Psoas muscle (tissue), 8 donors: ENCODE data around the gene SKIDA1. TPM values are rescaled to one million over a fixed set of nuclear protein-coding genes. Genes with fewer than 3 reads are reported as not detected.

Source experiments
- ATAC-seq, 4 donors: fragments of 200-7000 bp; cut with Tn5 transposase; one replicate each; pipeline ENCODE4 v1.9.1; 2020; ENCODE audit warnings: moderate library complexity in 3 of 4, mild to moderate bottlenecking in 2 of 4
- DNase-seq, 2 donors: peaks; one replicate each; pipeline ENCODE4 v3.0.0-alpha.2; 2020
- H3K27ac ChIP-seq: fragments of 200-600 bp; one replicate; pipeline ENCODE4 v1.8.0; 2022
- H3K27me3 ChIP-seq, 3 donors: fragments of 200-600 bp in 1 of 3; one replicate each; pipeline versions ENCODE4 v1.6.1 to v1.8.0; 2013 to 2022; ENCODE audit warnings: low read length in 2 of 3, mild to moderate bottlenecking in 2 of 3, moderate library complexity in 1 of 3; ENCODE audit not compliant: insufficient read depth in 3 of 3
- H3K36me3 ChIP-seq, 2 donors: fragments of 200-600 bp in 1 of 2; one replicate each; pipeline versions ENCODE4 v1.6.1 to v1.8.0; 2013 to 2022; ENCODE audit warnings: low read depth in 1 of 2, mild to moderate bottlenecking in 1 of 2, moderate library complexity in 1 of 2; ENCODE audit not compliant: insufficient read depth in 1 of 2
- H3K4me1 ChIP-seq: fragments of 200-600 bp; one replicate; pipeline ENCODE4 v1.8.0; 2022
- H3K4me3 ChIP-seq: fragments of 200-600 bp; one replicate; pipeline ENCODE4 v1.8.0; 2022; ENCODE audit warnings: mild to moderate bottlenecking
- H3K9me3 ChIP-seq: fragments of 200-600 bp; one replicate; pipeline ENCODE4 v1.8.0; 2022
- whole genome bisulfite sequencing, 3 donors: extraction: QIAGEN DNeasy Blood & Tissue Kit; methylation state at CpG; one replicate each; pipeline versions ENCODE4 v1.1.6 to v1.1.7; 2013; 5-methylcytosine and 5-hydroxymethylcytosine counted together
- intact Hi-C, 2 donors: fragments of 100-400 bp; cut with DNase I; formaldehyde crosslinking; loops; one replicate each; pipeline versions ENCODE4 v1.11.0 to v1.14.2; 2022
- polyA plus RNA-seq, 3 donors: library from polyadenylated mRNA; stranded (reverse); fragments of 200-250 nt; gene quantifications; one replicate each; pipeline ENCODE4 v1.2.3, GENCODE V29; 2013
- total RNA-seq, 4 donors: library from RNA; stranded (reverse); fragmentation: NEBNext Ultra II Directional in 2 of 4; extraction: Animal tissue kit (Norgen Biotek cat#: 25700) in 2 of 4; gene quantifications; one replicate each; pipeline versions ENCODE4 v1.2.1 to v1.2.4, GENCODE V29; 2021 to 2023
- TF ChIP-seq, protein P1 (sequence below): fragments of 200-600 bp; IDR thresholded peaks from one replicate; pipeline ENCODE4 v1.8.0; 2022; ENCODE audit warnings: antibody characterized with exemption
- donor health status: healthy with polysubstance abuse.
- donor health status: DM: no; HTN: no; CAD: no; lungs with moderate emphysema.
- donor health status: Bipolar disorder and iron deficiency.
- donor health status: healthy.
- donor health status: DM: yes; HTN: yes; CAD: no.
- donor health status: DM: no; HTN: no; CAD: no.
- donor health status: DM: no; HTN: no; CAD: no.
- donor health status: DM: yes; HTN: yes; CAD: no.

The SKIDA1 gene
- total and polyA plus RNA-seq, 7 donors: 0.04 to 0.79 (median 0.21) TPM

DNA sequence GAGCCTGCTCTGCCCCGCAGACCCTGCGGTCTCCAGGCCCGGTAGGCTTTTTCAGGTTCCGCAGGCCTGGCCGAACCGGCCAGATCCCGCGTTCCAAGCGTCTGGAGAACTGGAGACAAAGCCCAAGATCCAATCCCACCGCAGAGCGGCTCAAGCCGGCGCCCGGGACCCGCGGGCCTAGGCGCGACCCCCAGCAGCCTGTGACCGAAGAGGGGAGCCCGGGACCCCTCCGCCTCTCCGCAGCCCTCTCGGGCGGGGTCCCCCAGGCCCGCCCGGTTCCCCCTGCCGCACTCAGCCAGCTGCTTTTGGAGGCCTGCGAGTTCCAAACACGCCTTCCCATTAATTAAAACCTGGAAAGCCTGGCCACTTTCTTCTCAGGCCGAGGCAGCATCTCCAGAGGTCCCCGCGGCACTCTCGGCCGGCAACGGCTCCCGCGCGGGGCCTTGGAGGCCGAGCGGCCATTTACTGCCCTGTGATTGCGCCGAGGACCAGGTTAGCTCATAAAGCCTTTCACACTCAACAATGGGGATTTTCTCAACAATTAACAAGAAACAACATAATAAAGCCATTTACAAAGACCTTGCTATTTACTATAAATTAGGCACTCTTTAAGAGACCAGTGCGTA is 16.7 kb downstream of the SKIDA1 start:
- TF ChIP-seq, protein P1, sequence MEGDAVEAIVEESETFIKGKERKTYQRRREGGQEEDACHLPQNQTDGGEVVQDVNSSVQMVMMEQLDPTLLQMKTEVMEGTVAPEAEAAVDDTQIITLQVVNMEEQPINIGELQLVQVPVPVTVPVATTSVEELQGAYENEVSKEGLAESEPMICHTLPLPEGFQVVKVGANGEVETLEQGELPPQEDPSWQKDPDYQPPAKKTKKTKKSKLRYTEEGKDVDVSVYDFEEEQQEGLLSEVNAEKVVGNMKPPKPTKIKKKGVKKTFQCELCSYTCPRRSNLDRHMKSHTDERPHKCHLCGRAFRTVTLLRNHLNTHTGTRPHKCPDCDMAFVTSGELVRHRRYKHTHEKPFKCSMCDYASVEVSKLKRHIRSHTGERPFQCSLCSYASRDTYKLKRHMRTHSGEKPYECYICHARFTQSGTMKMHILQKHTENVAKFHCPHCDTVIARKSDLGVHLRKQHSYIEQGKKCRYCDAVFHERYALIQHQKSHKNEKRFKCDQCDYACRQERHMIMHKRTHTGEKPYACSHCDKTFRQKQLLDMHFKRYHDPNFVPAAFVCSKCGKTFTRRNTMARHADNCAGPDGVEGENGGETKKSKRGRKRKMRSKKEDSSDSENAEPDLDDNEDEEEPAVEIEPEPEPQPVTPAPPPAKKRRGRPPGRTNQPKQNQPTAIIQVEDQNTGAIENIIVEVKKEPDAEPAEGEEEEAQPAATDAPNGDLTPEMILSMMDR: no peak
- Histone ChIP-seq H3K9me3 (no peaks in the 10 kb centered on the region), H3K36me3 (no peaks in the 10 kb centered on the region), H3K27ac (no peak overlapping the region), H3K4me1 (no peaks in the 10 kb centered on the region), H3K27me3 (peaks cover 0 to 3% (median 0%) of the 10 kb centered on the region in 3 donors), H3K4me3 (no peak overlapping the region)
- intact Hi-C loops: loop anchor here in 1 of 2 donors (10.0 kb wide), 1 partner anchor 736 kb away; no protein-coding TSS in a partner anchor
- 85 to 92% (median 85%) methylated on average over 40 to 43 of the region's 43 CpGs for WGBS, 3 donors
- DNase-seq (no peak), ATAC-seq (no peak)

DNA sequence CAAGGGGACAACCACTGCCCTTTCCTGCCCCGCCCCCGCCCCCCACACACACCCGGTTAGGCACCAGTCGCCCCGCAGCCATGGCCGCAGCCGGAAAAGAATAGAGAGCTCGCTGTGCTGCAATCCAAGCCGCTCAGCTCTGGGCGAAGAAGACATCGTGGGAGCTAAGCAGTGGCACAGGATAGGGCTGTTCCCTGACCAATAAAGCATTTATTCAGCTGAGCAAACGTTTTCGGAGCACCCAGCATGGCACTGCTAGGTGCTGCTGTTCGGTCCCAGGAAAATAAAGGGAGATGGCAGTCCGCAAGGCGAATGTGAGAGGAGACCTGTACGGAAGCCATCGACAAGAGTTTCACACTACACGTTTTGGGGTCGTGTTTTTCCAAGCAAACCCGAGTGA is 18.3 kb downstream of the SKIDA1 start:
- DNase-seq (no peak), ATAC-seq (no peak)
- Histone ChIP-seq H3K4me3 (no peak overlapping the region), H3K36me3 (no peaks in the 10 kb centered on the region), H3K4me1 (no peaks in the 10 kb centered on the region), H3K9me3 (no peaks in the 10 kb centered on the region), H3K27ac (no peak overlapping the region), H3K27me3 (peaks cover 0 to 3% (median 0%) of the 10 kb centered on the region in 3 donors)
- intact Hi-C loops: loop anchor here in 1 of 2 donors (10.0 kb wide), 1 partner anchor 738 kb away; no protein-coding TSS in a partner anchor
- 83 to 89% (median 87%) methylated on average over 21 of the region's 21 CpGs for WGBS, 3 donors
- TF ChIP-seq, protein P1: no peak

DNA sequence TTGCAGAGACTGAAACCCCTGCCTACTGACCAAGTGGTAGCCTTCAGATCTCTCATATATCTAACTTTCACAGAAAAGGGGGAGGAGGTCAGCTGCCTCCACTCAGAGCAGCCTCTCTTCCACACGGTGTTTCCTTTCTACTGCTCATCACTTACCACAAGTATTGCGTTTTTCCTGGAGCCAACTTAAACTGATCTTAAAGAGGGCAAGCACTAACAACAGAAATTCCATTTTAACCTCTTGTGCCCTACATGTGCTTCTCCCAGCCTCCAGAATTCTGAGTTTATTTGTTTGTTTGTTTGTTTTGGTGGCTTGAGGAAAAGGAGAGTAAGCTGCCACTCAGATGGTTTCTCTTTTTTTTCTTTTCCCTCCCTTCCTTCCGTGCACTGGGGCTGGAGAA is 19.1 kb downstream of the SKIDA1 start:
- DNase-seq: no peak
- Histone ChIP-seq H3K27me3 (peaks cover 0 to 3% (median 0%) of the 10 kb centered on the region in 3 donors), H3K4me3 (no peak overlapping the region), H3K9me3 (no peaks in the 10 kb centered on the region), H3K4me1 (no peaks in the 10 kb centered on the region), H3K36me3 (no peaks in the 10 kb centered on the region), H3K27ac (no peak overlapping the region)
- TF ChIP-seq, protein P1: no peak
- no peak for ATAC-seq
- 74 to 87% (median 79%) methylated on average over 3 of the region's 3 CpGs for WGBS, 3 donors
- intact Hi-C loops: loop anchor here in 1 of 2 donors (10.0 kb wide), 1 partner anchor 738 kb away; no protein-coding TSS in a partner anchor

DNA sequence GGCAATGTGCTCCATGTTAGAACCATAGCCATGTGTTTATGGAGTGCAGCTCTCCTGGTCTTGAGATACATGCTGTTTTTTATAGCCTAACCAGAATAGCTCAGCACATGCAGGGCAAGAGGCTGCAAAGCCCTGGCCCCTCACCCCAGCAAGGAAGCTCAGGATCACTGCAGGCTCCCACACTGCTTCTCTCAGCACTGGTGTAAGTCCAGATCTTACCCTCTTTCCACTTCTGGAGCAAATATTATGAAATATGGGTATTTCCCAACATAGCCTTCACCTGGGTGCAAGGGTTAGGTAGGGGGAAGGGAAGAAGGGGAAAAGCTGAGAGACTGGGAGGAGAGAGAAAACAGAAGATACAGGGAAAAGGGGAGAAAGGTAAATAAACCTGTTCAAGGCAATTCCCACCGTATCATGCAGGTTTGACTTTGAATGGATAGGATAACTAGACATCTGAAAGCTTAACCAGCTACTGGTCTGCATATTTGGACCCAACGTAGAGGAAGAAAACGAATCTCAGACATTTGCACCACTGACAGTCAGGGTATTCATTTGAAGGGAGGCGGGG is 19.7 kb downstream of the SKIDA1 start:
- Histone ChIP-seq H3K4me3 (no peak overlapping the region), H3K36me3 (no peaks in the 10 kb centered on the region), H3K9me3 (no peaks in the 10 kb centered on the region), H3K27ac (no peak overlapping the region), H3K4me1 (no peaks in the 10 kb centered on the region), H3K27me3 (peaks cover 0 to 3% (median 0%) of the 10 kb centered on the region in 3 donors)
- WGBS, 3 donors: 91 to 98% (median 95%) methylated on average over 4 of the region's 4 CpGs
- TF ChIP-seq, protein P1: no peak
- ATAC-seq: no peak
- intact Hi-C loops: loop anchor here in 1 of 2 donors (10.0 kb wide), 1 partner anchor 739 kb away; no protein-coding TSS in a partner anchor
- DNase-seq: no peak
